ENCODE data around the gene PLSCR1.

GRCh38 chr3:146543461-146544001 is 876 bp downstream of the PLSCR1 start:
- TF ChIP-seq PATZ1 (CRISPR knock-in tag; IDR thresholded peaks at IDR 0.05; ENCODE audit: borderline replicate concordance): no peak
- no peak for TF ChIP-seq ZFP30 (CRISPR knock-in tag; IDR thresholded peaks at IDR 0.05)
- TF ChIP-seq OSR1 (CRISPR knock-in tag; IDR thresholded peaks at IDR 0.05): no peak
- TF ChIP-seq CREB5 (CRISPR knock-in tag; IDR thresholded peaks at IDR 0.05; ENCODE audit: low read depth): no peak
- TF ChIP-seq GLIS3 (CRISPR knock-in tag; IDR thresholded peaks at IDR 0.05): no peak
- no peak for TF ChIP-seq ZFP3 (CRISPR knock-in tag; IDR thresholded peaks at IDR 0.05)
- TF ChIP-seq ISL1 (CRISPR knock-in tag; IDR thresholded peaks at IDR 0.05): no peak
- no peak for TF ChIP-seq ZNF565 (CRISPR knock-in tag; conservative IDR thresholded peaks at IDR 0.05; ENCODE audit: low read depth)
- no peak for TF ChIP-seq SNAI2 (CRISPR knock-in tag; IDR thresholded peaks at IDR 0.05)
- TF ChIP-seq TSHZ2 (CRISPR knock-in tag; IDR thresholded peaks at IDR 0.05): no peak
- no peak for TF ChIP-seq ARNTL (CRISPR knock-in tag; IDR thresholded peaks at IDR 0.05; ENCODE audit: borderline replicate concordance, low read depth)
- TF ChIP-seq BACH2 (CRISPR knock-in tag; IDR thresholded peaks at IDR 0.05; ENCODE audit: borderline replicate concordance): no peak
- TF ChIP-seq, protein P1, sequence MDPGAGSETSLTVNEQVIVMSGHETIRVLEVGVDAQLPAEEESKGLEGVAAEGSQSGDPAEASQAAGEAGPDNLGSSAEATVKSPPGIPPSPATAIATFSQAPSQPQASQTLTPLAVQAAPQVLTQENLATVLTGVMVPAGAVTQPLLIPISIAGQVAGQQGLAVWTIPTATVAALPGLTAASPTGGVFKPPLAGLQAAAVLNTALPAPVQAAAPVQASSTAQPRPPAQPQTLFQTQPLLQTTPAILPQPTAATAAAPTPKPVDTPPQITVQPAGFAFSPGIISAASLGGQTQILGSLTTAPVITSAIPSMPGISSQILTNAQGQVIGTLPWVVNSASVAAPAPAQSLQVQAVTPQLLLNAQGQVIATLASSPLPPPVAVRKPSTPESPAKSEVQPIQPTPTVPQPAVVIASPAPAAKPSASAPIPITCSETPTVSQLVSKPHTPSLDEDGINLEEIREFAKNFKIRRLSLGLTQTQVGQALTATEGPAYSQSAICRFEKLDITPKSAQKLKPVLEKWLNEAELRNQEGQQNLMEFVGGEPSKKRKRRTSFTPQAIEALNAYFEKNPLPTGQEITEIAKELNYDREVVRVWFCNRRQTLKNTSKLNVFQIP (CRISPR knock-in tag; IDR thresholded peaks at IDR 0.05; ENCODE audit: borderline replicate concordance, low read depth): no peak
- no peak for TF ChIP-seq TOX (CRISPR knock-in tag; IDR thresholded peaks at IDR 0.05; ENCODE audit: borderline replicate concordance)
